H1 (cell line): ENCODE results near the gene IFT172. TPM values are rescaled to one million over a fixed set of nuclear protein-coding genes. Genes with fewer than 3 reads are reported as not detected.
A peak's percentile ranks its signal among the peaks of the same experiment; 100 is the strongest.

Experiments used
- BRCA1 ChIP-seq: IDR thresholded peaks from 2 replicates; pipeline ENCODE4 v1.6.1; 2012; ENCODE audit warnings: low read depth, low read length, improper control_type of control experiment
- KDM1A ChIP-seq: fragments of 200-600, 300-600 bp; sonication (generic); IDR thresholded peaks from 2 replicates; pipeline ENCODE4 v1.7.1; 2016; ENCODE audit warnings: mild to moderate bottlenecking, low read length, borderline replicate concordance
- PHF8 ChIP-seq: fragments of 200-600 bp; sonication (generic); conservative IDR thresholded peaks from 2 replicates; pipeline ENCODE4 v1.7.1; 2012; ENCODE audit warnings: low read depth, mild to moderate bottlenecking, inconsistent platforms, low read length, moderate library complexity
- SIX5 ChIP-seq: IDR thresholded peaks from 2 replicates; pipeline ENCODE4 v1.6.1; 2011; ENCODE audit warnings: mild to moderate bottlenecking, low read depth, low read length
- ZNF274 ChIP-seq: IDR thresholded peaks from 2 replicates; pipeline ENCODE4 v1.7.0; 2012; ENCODE audit warnings: low read length, borderline replicate concordance; ENCODE audit errors: extremely low read depth
- polyA plus RNA-seq, 7 experiments: library from polyadenylated mRNA; depleted of rRNA in 3 of 7; stranded (reverse) in 5 of 7; unstranded in 2 of 7; fragments of >200 nt in 5 of 7; fragments of 200-250 nt in 2 of 7; gene quantifications; 1 replicate in 5 of 7; 2 replicates in 1 of 7; 4 replicates in 1 of 7; pipeline versions ENCODE4 v1.2.1 to v1.2.3, GENCODE V29; 2011 to 2013; ENCODE audit warnings: missing spikeins in 2 of 7, mixed read lengths in 2 of 7
- total RNA-seq: library from RNA; stranded (reverse); fragmentation: NEBNext Ultra II Directional; extraction: Animal tissue kit (Norgen Biotek cat#: 25700); gene quantifications from 2 replicates; pipeline ENCODE4 v1.2.1, GENCODE V29; 2021
- TF ChIP-seq, protein P1 (sequence below): fragments of 300-600 bp; sonication (generic); IDR thresholded peaks from 2 replicates; pipeline ENCODE4 v1.7.1; 2012; ENCODE audit warnings: low read length, moderate library complexity, mild to moderate bottlenecking, inconsistent platforms; ENCODE audit not compliant: insufficient replicate concordance

The IFT172 gene
- total and polyA plus RNA-seq, 2 of the 8 experiments (the other 6 are each of a cell fraction or from before 2014, with no cell fraction given): 13.5 to 14.0 TPM

DNA sequence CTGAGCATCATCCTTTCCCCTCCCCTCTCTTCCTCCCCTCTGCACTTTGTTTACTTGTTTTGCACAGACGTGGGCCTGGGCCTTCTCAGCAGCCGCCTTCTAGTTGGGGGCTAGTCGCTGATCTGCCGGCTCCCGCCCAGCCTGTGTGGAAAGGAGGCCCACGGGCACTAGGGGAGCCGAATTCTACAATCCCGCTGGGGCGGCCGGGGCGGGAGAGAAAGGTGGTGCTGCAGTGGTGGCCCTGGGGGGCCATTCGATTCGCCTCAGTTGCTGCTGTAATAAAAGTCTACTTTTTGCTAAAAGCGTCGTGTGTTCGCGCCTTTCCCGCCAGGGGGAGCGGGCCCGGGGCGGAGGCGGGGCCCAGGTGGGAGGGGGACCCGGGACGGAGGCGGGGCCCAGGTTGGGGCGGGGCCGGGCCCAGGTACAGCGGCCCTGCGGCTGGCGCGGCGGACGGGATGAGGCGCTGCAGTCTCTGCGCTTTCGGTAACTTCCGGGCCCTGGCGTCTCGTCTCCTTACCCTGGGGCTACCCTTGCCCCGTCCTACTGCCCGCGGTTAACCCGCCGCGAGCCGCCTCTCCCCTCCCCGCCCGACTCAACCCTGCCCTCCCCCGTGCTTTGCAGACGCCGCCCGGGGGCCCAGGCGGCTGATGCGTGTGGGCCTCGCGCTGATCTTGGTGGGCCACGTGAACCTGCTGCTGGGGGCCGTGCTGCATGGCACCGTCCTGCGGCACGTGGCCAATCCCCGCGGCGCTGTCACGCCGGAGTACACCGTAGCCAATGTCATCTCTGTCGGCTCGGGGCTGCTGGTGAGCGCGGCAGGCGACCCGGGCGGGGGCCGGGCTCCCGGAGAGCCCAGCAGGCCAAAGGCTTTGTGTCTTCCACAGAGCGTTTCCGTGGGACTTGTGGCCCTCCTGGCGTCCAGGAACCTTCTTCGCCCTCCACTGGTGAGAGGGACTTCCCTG is 47.3 kb downstream of the IFT172 start, which contains the start of gene KRTCAP3 (continued):
- TF ChIP-seq, protein P1, sequence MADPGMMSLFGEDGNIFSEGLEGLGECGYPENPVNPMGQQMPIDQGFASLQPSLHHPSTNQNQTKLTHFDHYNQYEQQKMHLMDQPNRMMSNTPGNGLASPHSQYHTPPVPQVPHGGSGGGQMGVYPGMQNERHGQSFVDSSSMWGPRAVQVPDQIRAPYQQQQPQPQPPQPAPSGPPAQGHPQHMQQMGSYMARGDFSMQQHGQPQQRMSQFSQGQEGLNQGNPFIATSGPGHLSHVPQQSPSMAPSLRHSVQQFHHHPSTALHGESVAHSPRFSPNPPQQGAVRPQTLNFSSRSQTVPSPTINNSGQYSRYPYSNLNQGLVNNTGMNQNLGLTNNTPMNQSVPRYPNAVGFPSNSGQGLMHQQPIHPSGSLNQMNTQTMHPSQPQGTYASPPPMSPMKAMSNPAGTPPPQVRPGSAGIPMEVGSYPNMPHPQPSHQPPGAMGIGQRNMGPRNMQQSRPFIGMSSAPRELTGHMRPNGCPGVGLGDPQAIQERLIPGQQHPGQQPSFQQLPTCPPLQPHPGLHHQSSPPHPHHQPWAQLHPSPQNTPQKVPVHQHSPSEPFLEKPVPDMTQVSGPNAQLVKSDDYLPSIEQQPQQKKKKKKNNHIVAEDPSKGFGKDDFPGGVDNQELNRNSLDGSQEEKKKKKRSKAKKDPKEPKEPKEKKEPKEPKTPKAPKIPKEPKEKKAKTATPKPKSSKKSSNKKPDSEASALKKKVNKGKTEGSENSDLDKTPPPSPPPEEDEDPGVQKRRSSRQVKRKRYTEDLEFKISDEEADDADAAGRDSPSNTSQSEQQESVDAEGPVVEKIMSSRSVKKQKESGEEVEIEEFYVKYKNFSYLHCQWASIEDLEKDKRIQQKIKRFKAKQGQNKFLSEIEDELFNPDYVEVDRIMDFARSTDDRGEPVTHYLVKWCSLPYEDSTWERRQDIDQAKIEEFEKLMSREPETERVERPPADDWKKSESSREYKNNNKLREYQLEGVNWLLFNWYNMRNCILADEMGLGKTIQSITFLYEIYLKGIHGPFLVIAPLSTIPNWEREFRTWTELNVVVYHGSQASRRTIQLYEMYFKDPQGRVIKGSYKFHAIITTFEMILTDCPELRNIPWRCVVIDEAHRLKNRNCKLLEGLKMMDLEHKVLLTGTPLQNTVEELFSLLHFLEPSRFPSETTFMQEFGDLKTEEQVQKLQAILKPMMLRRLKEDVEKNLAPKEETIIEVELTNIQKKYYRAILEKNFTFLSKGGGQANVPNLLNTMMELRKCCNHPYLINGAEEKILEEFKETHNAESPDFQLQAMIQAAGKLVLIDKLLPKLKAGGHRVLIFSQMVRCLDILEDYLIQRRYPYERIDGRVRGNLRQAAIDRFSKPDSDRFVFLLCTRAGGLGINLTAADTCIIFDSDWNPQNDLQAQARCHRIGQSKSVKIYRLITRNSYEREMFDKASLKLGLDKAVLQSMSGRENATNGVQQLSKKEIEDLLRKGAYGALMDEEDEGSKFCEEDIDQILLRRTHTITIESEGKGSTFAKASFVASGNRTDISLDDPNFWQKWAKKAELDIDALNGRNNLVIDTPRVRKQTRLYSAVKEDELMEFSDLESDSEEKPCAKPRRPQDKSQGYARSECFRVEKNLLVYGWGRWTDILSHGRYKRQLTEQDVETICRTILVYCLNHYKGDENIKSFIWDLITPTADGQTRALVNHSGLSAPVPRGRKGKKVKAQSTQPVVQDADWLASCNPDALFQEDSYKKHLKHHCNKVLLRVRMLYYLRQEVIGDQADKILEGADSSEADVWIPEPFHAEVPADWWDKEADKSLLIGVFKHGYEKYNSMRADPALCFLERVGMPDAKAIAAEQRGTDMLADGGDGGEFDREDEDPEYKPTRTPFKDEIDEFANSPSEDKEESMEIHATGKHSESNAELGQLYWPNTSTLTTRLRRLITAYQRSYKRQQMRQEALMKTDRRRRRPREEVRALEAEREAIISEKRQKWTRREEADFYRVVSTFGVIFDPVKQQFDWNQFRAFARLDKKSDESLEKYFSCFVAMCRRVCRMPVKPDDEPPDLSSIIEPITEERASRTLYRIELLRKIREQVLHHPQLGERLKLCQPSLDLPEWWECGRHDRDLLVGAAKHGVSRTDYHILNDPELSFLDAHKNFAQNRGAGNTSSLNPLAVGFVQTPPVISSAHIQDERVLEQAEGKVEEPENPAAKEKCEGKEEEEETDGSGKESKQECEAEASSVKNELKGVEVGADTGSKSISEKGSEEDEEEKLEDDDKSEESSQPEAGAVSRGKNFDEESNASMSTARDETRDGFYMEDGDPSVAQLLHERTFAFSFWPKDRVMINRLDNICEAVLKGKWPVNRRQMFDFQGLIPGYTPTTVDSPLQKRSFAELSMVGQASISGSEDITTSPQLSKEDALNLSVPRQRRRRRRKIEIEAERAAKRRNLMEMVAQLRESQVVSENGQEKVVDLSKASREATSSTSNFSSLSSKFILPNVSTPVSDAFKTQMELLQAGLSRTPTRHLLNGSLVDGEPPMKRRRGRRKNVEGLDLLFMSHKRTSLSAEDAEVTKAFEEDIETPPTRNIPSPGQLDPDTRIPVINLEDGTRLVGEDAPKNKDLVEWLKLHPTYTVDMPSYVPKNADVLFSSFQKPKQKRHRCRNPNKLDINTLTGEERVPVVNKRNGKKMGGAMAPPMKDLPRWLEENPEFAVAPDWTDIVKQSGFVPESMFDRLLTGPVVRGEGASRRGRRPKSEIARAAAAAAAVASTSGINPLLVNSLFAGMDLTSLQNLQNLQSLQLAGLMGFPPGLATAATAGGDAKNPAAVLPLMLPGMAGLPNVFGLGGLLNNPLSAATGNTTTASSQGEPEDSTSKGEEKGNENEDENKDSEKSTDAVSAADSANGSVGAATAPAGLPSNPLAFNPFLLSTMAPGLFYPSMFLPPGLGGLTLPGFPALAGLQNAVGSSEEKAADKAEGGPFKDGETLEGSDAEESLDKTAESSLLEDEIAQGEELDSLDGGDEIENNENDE: no peak
- no peak for TF ChIP-seq SIX5
- TF ChIP-seq PHF8: peak; percentile 42; the same call in 1 of the 2 replicates
- no peak for TF ChIP-seq BRCA1
- TF ChIP-seq KDM1A: 0 out of 2 replicates have a peak, but pooled peaks have one; percentile 20
- no peak for TF ChIP-seq ZNF274
